Activated naive CD8-positive, alpha-beta T cell treated with anti-CD3 and anti-CD28 coated beads, Interleukin-2, amount 50 U/mL, for 24 hours (primary cell): ENCODE results near the gene GPD1.
A peak's percentile ranks its signal among the peaks of the same experiment; 100 is the strongest.

ENCODE experiments used
- ATAC-seq: fragments of 150-1000 bp; cut with Tn5 transposase; one replicate; pipeline ENCODE4 v1.10.0; 2021
- DNase-seq: peaks from one replicate; pipeline ENCODE4 v3.0.0; 2021
- H3K27ac Mint-ChIP-seq: one replicate; pipeline ENCODE4 v1.8.0; 2021; ENCODE audit warnings: mild to moderate bottlenecking, mixed read lengths
- H3K27me3 Mint-ChIP-seq: one replicate; pipeline ENCODE4 v1.8.0; 2021; ENCODE audit warnings: mixed read lengths
- H3K36me3 Mint-ChIP-seq: one replicate; pipeline ENCODE4 v1.8.0; 2021; ENCODE audit warnings: low read depth, mixed read lengths
- H3K4me1 Mint-ChIP-seq: one replicate; pipeline ENCODE4 v1.8.0; 2021; ENCODE audit warnings: mixed read lengths
- H3K4me3 Mint-ChIP-seq: one replicate; pipeline ENCODE4 v1.8.0; 2021; ENCODE audit warnings: mild to moderate bottlenecking, moderate library complexity, mixed read lengths
- H3K9me3 Mint-ChIP-seq: one replicate; pipeline ENCODE4 v1.8.0; 2021; ENCODE audit warnings: mixed read lengths

The GPD1 gene

DNA sequence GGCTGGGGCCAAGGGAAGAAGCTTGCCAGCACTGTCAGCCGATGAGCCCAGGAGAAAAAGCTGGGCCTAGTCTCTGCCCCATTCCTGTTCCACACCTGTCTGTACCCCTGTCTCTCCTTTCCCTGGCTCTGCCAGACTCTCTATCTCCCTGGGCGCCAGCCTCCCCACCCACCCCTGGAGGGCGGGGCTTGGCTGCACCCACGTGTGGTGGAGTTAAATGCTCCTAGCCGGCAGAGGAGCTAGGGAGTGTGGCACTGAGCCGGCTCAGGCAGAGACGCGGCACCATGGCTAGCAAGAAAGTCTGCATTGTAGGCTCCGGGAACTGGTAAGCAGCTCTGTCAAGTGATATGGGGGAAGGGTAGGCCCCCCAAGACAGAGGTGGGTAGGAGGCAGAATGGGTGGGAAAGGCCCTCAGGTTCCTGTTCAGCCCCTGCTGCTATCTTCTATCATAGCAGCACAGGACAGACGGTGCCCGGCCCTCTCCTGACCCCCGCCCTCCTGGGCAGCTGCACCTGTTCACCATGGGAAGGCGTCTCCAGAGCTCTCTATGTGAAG lies at the start of gene GPD1:
GPD1 (plus strand) TSS at position 242 of the 555 bp plus-strand sequence; CDS start at position 285, 43 bp downstream.
- ATAC-seq (peak; percentile 60), DNase-seq (no peak)
- Mint-ChIP-seq H3K4me3 (no peak within 1 kb of the TSS), H3K27ac (no peak within 1 kb of the TSS), H3K4me1 (peaks cover 4% of the 10 kb centered on the region), H3K36me3 (peaks cover 19% of the 10 kb centered on the region), H3K27me3 (no peaks in the 10 kb centered on the region), H3K9me3 (no peaks in the 10 kb centered on the region)

DNA sequence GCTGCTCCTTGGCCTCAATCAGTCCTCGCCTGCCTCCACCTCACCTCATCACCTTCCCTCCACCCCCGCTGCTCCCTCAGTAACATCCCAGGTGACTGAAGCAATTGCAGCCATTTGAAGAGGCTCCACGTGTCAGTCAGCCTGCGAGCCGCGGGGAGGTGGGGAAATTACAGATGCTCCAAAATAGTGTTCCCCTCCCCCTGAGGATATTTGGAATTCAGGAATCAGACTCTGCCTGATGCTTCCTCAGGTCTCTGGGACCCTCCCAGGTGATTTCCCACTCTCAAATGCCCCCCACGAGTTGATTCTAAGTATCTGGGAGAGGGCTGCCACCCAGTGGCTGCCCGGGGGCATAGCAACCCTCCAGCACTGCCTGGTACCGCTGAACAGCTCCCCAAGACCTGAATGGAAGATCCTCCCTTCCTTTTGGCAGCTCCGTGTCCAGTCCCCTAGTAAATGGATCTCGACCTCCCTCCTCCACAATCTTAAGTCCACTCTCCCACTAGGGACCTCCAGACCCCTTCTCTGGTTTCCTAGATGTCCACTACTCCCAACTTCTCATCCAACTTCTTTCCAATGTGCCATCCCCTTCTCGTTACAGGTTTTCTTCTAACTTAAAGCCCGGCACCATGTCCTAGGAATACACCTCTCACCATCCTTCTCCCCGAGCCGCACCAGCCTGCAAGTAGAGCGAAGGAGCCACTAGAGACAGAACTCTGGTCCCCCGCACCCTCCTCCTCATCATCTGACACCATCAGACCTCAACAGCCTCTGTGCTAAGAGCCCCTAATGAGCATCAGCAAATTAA lies 47.8 kb upstream of the GPD1 start:
- Mint-ChIP-seq H3K27ac (peak overlapping the region; percentile 59), H3K4me3 (peak overlapping the region; percentile 47), H3K27me3 (peaks cover 40% of the 10 kb centered on the region), H3K4me1 (peaks cover 37% of the 10 kb centered on the region), H3K36me3 (no peaks in the 10 kb centered on the region), H3K9me3 (no peaks in the 10 kb centered on the region)
- DNase-seq (peak; percentile 65), ATAC-seq (peak; percentile 15)

DNA sequence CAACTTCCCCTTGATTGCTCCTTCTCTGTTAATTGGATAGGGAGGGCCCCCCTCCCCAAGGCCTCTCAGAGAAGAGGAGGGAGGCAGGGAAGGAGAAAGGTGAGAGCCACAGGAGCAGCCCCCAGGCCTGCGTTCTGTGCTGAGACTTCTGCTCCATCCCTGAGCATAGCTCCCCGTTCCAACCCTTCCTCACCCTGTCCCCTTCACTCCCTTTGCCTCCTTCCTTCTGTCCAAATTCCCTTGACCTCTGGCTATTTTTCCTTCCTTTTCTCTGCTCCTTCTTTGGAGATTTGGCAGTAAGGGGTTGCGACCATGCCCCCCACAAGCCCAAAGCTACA lies 47.2 kb upstream of the GPD1 start:
- H3K9me3 Mint-ChIP-seq: no peaks in the 10 kb centered on the region
- H3K4me1 Mint-ChIP-seq: peaks cover 37% of the 10 kb centered on the region
- DNase-seq (no peak), ATAC-seq (no peak)
- H3K36me3 Mint-ChIP-seq: no peaks in the 10 kb centered on the region
- H3K27ac Mint-ChIP-seq: no peak overlapping the region
- peak overlapping the region; percentile 82 for H3K4me3 Mint-ChIP-seq
- H3K27me3 Mint-ChIP-seq: peaks cover 34% of the 10 kb centered on the region

DNA sequence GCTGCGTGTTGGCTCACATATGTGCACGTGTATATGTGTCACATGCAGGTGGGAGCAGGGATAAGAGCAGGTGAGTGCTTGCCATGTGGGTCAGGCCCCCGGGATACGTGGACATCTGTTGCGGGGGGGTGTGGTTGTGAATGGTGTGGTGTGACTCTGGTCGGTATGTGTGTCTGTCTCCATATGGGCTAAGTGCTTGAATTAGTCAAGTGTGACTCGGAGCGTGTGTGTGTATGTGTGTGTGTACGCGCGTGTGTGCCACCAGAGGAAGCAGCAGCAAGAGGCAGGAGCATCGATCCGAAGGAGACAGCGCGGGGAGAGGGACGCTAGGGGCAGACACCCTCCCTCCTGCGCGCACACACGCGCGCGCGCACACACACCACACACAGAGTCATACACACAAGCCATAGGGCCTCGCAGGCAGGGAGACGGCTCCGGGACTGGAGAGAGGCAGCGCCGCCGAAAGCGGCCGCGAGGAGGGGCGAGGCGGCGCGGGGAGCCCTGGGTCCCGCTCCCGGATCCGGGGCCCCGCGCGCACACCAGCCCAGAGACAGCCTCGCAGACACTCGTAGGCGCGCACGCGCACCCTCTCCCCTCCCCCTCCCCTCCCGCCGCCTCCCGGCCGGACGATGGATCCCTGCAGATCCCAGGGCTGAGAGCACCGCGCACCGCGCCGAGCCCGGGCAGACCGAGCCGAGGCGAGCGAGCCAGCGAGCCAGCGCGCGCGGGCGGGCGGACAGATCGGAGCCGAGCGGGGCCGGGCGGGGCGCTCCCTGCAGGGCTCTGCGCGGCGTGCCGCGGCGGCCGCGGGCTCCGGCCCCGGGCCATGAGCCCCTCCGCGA lies 46.6 kb upstream of the GPD1 start, which contains the start of gene ASIC1:
ASIC1 (plus strand) TSS at position 597 of the 842 bp plus-strand sequence. CDS start 1,171 bp downstream, outside the sequence.
- peak; percentile 30 for ATAC-seq
- peaks cover 29% of the 10 kb centered on the region for H3K27me3 Mint-ChIP-seq

DNA sequence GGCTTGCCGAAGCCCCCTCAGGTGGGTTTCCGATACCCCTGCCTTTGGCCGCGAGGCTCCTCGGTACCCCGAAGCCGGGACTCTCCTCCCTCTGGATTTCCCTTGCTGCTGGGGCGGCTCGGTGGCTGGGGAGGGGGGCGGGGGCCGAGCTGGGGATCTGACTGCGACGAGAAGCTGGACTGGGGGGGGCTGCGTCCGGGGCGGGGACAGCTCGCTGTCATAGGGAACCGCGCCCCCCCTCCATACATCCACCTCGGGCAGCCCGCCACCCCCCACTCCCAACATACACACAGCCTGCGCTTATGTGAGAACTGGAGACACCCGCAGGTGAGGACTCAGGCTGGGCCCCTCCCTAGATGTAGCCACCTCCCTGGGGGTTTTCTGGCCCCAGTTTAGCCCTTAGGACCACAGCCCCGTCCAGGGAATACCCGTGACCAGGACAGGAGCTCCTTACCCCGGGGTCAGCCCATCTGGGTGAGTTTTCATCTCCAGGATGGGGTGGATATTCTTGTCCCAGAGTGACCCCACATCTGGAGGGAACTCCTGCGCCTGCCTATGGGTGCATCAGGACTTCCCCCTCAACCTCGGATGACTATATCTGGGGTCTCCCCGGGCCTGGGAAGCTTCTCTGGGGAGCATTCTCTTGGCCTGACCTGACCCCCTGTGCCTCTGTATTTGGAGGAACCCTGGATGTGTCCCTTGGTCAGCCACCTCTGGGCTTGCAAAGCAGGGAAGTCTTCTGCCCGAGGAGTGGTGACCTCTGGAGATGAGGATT lies 45.7 kb upstream of the GPD1 start:
- H3K4me3 Mint-ChIP-seq: peak overlapping the region; percentile 78
- peak overlapping the region; percentile 82 for H3K27ac Mint-ChIP-seq
- H3K4me1 Mint-ChIP-seq: peaks cover 37% of the 10 kb centered on the region
- peak; percentile 8 for ATAC-seq
- H3K9me3 Mint-ChIP-seq: no peaks in the 10 kb centered on the region
- H3K27me3 Mint-ChIP-seq: peaks cover 22% of the 10 kb centered on the region
- no peak for DNase-seq
- H3K36me3 Mint-ChIP-seq: no peaks in the 10 kb centered on the region

More for the DNA sequence above, 46.6 kb upstream of the GPD1 start, which contains the start of gene ASIC1:
- H3K36me3 Mint-ChIP-seq: no peaks in the 10 kb centered on the region
- peak within 1 kb of the TSS; percentile 82 for H3K27ac Mint-ChIP-seq
- no peaks in the 10 kb centered on the region for H3K9me3 Mint-ChIP-seq
- H3K4me3 Mint-ChIP-seq: peak within 1 kb of the TSS; percentile 82
- peaks cover 37% of the 10 kb centered on the region for H3K4me1 Mint-ChIP-seq
- DNase-seq: peak; percentile 61

DNA sequence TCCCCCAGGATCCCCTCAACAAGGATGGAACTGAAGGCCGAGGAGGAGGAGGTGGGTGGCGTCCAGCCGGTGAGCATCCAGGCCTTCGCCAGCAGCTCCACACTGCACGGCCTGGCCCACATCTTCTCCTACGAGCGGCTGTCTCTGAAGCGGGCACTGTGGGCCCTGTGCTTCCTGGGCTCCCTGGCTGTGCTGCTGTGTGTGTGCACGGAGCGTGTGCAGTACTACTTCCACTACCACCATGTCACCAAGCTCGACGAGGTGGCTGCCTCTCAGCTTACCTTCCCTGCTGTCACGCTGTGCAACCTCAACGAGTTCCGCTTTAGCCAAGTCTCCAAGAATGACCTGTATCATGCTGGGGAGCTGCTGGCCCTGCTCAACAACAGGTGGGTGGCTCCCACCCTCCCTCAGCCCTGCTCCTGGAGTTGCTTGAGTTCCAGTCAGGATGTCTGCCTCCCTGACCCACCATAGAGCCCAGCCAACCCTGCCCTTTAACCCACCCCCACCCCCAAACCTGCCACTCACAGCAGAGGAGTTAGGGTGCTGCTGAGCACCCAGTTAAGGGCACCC lies 45.0 kb upstream of the GPD1 start:
- Mint-ChIP-seq H3K4me1 (peaks cover 37% of the 10 kb centered on the region), H3K36me3 (no peaks in the 10 kb centered on the region), H3K27me3 (peaks cover 18% of the 10 kb centered on the region), H3K27ac (peak overlapping the region; percentile 82), H3K9me3 (no peaks in the 10 kb centered on the region), H3K4me3 (peak overlapping the region; percentile 78)
- DNase-seq (peak; percentile 22), ATAC-seq (peak; percentile 26)

DNA sequence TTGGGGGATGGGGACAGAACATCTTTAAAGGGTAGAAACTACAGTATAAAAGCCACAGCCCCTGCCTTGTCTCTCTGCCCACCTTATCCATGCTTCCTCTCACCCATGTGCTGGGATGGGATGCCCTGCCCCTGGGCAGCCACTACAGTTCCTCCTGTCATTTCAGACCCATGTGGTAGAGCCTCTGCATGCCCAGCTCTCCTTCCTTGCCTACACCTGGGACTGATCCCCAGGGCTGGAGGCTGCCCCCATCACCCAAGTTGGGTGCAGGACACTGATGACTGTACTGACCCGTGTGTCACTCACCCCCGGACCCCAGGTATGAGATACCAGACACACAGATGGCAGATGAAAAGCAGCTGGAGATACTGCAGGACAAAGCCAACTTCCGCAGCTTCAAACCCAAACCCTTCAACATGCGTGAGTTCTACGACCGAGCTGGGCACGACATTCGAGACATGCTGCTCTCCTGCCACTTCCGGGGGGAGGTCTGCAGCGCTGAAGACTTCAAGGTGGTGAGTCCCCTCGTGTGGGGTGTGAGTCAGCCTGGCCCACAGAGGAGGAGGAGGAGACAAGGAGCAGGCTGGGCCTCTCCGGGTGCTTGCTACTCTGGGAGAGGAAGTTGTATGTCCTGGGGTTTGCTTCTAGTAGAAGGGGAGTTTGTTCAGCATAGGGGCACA lies 44.2 kb upstream of the GPD1 start:
- H3K4me1 Mint-ChIP-seq: peaks cover 37% of the 10 kb centered on the region
- H3K9me3 Mint-ChIP-seq: no peaks in the 10 kb centered on the region
- peak overlapping the region; percentile 78 for H3K4me3 Mint-ChIP-seq
- H3K27me3 Mint-ChIP-seq: peaks cover 17% of the 10 kb centered on the region
- no peaks in the 10 kb centered on the region for H3K36me3 Mint-ChIP-seq
- DNase-seq (peak; percentile 74), ATAC-seq (peak; percentile 82)
- peak overlapping the region; percentile 82 for H3K27ac Mint-ChIP-seq

DNA sequence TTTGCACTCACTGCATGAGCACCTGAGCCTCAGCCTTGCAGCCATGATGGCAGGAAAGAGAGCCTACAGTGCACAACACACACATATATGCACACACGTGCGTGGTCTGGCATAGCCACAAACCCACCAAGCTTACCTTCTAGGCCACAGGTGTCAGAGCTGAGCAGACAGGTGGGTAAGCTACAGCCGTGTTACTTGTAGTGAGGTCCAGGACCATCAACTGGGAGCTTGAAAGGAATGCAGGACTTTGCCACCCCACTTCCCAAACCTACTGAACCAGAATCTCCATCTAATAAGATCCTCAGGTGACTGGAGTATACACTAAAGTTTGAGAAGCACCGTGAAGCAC lies 43.7 kb upstream of the GPD1 start:
- Mint-ChIP-seq H3K36me3 (no peaks in the 10 kb centered on the region), H3K4me3 (peak overlapping the region; percentile 78), H3K4me1 (peaks cover 37% of the 10 kb centered on the region), H3K27ac (peak overlapping the region; percentile 82), H3K9me3 (no peaks in the 10 kb centered on the region), H3K27me3 (peaks cover 17% of the 10 kb centered on the region)
- ATAC-seq (no peak), DNase-seq (no peak)

DNA sequence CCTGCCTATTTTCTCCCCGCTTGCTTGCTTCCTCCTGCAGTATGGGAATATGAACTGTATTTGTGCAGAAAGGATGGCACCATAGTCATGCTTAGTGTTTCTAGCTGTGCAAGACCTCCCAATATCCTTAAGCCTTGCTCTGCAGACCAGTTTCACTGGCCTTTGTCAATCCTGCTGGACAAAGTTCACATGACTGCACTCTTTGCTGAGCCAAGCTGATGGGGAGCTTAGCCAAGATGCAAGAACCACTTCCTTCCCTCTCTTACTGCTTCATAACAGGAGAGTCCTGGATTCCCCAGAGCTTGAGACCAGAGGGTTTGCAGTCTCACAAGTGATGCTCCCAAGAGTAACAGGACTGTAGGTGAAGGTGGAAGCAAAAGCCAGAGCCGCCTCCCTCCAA lies 42.6 kb upstream of the GPD1 start:
- Mint-ChIP-seq H3K36me3 (no peaks in the 10 kb centered on the region), H3K9me3 (no peaks in the 10 kb centered on the region), H3K27me3 (peaks cover 12% of the 10 kb centered on the region), H3K4me1 (peaks cover 31% of the 10 kb centered on the region), H3K4me3 (no peak overlapping the region), H3K27ac (no peak overlapping the region)
- ATAC-seq (no peak), DNase-seq (no peak)

DNA sequence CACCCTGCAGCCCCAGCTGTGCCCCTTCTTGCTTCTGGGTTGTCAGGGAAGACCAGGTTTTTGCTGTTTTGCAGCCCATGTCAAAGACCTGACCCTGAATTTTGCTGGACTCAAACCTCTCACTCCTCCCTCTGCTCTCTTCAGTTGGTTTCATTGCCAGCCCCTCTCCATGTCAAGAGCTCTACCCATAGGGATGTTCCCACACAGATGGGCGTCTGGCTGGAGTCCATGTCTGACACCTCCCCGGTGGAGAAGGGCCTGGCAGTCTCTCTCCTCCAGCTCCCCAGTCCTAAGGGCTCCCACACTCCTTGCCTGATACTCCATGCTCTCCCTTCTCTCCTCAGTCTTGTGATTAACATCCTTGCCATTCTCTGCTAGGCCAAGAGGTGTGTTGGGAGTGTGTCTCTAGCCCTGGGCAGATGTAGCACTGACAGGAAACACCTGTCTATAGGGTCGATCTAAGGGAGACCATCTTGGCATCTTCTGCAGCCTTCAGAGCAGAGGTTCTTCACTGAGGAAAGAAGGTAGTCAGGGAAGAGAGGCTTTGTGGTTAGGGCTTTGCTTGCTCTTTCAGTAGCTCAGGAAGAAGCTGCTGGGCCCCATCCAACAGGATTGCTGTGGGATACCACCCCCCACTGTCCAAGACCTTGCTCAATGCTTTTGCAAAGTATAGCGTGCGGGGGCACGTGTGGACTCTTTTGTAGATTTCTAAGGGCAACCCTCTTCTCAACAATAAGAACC lies 41.7 kb upstream of the GPD1 start:
- Mint-ChIP-seq H3K27ac (no peak overlapping the region), H3K27me3 (peaks cover 4% of the 10 kb centered on the region), H3K9me3 (no peaks in the 10 kb centered on the region), H3K4me1 (peaks cover 22% of the 10 kb centered on the region), H3K36me3 (no peaks in the 10 kb centered on the region), H3K4me3 (no peak overlapping the region)
- no peak for ATAC-seq
- no peak for DNase-seq

DNA sequence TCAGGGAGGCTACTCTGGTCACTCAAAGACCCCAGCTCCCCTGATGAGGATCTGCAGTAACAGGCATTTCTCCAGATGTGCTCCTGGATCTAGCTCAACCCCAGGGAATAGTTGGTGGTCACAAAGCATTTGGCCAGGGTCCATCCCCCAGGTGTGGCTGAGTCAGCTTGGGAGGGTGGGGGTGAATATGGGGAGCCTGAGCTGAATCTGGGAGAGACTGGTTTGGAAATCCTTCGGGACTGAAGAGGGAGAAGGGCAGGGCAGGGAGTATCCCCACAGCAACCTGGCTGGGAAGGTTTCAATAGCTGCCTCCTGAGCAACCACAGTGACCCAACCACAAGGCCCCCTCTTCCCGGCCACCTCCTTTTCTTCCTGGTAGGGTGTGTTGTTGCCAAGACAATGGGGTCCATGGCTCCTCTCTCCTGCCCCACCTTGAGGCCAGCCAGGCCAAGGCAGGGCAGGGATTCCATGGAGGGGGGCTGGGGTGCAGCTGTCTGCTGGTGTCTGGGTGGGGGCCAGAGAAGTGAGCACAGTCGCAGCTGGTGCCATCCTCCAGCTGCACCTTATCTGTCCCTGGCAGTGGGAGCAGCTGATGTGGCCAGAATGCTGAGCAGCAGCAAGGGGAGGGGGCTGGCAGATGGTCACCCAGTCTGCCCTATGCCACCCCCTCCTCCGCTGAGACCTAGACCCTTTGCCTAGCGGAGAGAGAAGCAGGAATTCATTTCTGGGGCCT lies 40.9 kb upstream of the GPD1 start:
- Mint-ChIP-seq H3K4me3 (no peak overlapping the region), H3K36me3 (no peaks in the 10 kb centered on the region), H3K9me3 (no peaks in the 10 kb centered on the region), H3K27me3 (peaks cover 3% of the 10 kb centered on the region), H3K4me1 (peaks cover 21% of the 10 kb centered on the region), H3K27ac (no peak overlapping the region)
- ATAC-seq: no peak
- DNase-seq: no peak

DNA sequence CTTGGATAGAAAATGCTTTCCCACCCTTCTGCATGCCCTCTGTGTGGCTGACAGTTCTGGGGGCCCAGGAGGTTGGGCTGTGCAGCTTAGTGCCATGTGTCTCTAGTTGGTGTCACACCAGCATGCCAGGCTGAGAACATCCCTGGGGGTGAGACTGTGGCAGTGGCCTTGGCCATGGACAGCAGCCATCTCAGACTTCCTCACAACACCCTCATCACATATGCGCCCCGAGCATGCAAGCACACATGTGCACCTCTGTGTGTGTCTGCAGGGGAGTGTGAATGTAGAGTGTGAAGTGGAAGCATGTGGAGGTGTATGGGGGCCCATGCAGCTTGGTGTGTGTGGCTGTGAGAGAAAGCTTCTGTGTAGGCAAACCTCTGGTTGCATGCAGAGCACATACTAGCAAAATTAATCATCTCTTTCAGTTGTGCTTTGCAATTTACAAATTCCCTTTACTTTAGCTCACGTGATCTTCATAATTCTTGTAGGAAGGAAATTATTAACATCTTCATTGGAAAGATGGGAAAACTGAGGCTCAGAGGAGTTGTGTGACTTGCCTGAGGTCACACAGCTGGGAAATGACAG lies 38.0 kb upstream of the GPD1 start:
- peaks cover 1% of the 10 kb centered on the region for H3K27me3 Mint-ChIP-seq
- DNase-seq (no peak), ATAC-seq (no peak)
- H3K4me3 Mint-ChIP-seq: no peak overlapping the region
- no peak overlapping the region for H3K27ac Mint-ChIP-seq
- peaks cover 2% of the 10 kb centered on the region for H3K4me1 Mint-ChIP-seq
- no peaks in the 10 kb centered on the region for H3K36me3 Mint-ChIP-seq
- no peaks in the 10 kb centered on the region for H3K9me3 Mint-ChIP-seq
